NCI-H2227 (cell line): ENCODE results near the gene EXD3.
"Not testable (repeated sequence)": the region's sequence is repeated elsewhere in the genome, so short reads cannot be mapped to it uniquely, and the experiment has no call there.

ENCODE experiments used
- DNase-seq: peaks from one replicate; lab custom pipeline; 2025; ENCODE audit not compliant: unreplicated experiment; lab: John Stamatoyannopoulos, UW

The EXD3 gene

GRCh38 chr9:137348769-137349470 lies 74.0 kb downstream of the EXD3 start:
- no peak for DNase-seq

- DNase-seq: no peak
Observed at GRCh38 chr9:137347928-137348327, 75.0 kb downstream of the EXD3 start.

- no peak for DNase-seq
Observed at GRCh38 chr9:137342482-137342881, 80.5 kb downstream of the EXD3 start.

- DNase-seq: no peak
Observed at GRCh38 chr9:137341227-137341626, 81.7 kb downstream of the EXD3 start.

- not testable (repeated sequence) for DNase-seq
Observed at GRCh38 chr9:137339908-137340462, 83.0 kb downstream of the EXD3 start.

GRCh38 chr9:137339045-137339907 lies 83.7 kb downstream of the EXD3 start:
- no peak for DNase-seq

- DNase-seq: no peak
Observed at GRCh38 chr9:137336735-137337134, 86.2 kb downstream of the EXD3 start.

- no peak for DNase-seq
Observed at GRCh38 chr9:137333016-137333671, 89.8 kb downstream of the EXD3 start.

- DNase-seq: no peak
Observed at GRCh38 chr9:137331929-137332328, 91.0 kb downstream of the EXD3 start.

- no peak for DNase-seq
Observed at GRCh38 chr9:137330689-137331088, 92.3 kb downstream of the EXD3 start.

- not testable (repeated sequence) for DNase-seq
Observed at GRCh38 chr9:137329590-137329989, 93.4 kb downstream of the EXD3 start.

- not testable (repeated sequence) for DNase-seq
Observed at GRCh38 chr9:137327641-137328550, 95.1 kb downstream of the EXD3 start.

GRCh38 chr9:137326445-137327065 lies 96.4 kb downstream of the EXD3 start:
- no peak for DNase-seq

- DNase-seq: no peak
Observed at GRCh38 chr9:137325799-137326198, 97.2 kb downstream of the EXD3 start.

GRCh38 chr9:137325124-137325523 lies 97.8 kb downstream of the EXD3 start:
- DNase-seq: no peak

GRCh38 chr9:137323531-137324331 lies 99.2 kb downstream of the EXD3 start:
- no peak for DNase-seq

GRCh38 chr9:137321726-137322361 lies 101.1 kb downstream of the EXD3 start:
- no peak for DNase-seq

GRCh38 chr9:137320555-137321384 lies 102.2 kb downstream of the EXD3 start:
- no peak for DNase-seq
